HG02870 (cell line): Measurements from ENCODE around the gene FBXO11.
"Not testable (repeated sequence)": the region's sequence is repeated elsewhere in the genome, so short reads cannot be mapped to it uniquely, and the experiment has no call there.

Experiments used
- ATAC-seq: cut with Tn5 transposase; IDR thresholded peaks from one replicate; pipeline ENCODE4 v1.9.1; 2021; ENCODE audit warnings: mild to moderate bottlenecking, moderate library complexity; ENCODE audit not compliant: unreplicated experiment

The FBXO11 gene

GRCh38 chr2:47906157-47907038, at the start of gene FBXO11:
Gene FBXO11 (minus strand): TSS chr2:47906498. CDS start chr2:47905720, 778 bp downstream.
- peak; percentile 87 for ATAC-seq

DNA sequence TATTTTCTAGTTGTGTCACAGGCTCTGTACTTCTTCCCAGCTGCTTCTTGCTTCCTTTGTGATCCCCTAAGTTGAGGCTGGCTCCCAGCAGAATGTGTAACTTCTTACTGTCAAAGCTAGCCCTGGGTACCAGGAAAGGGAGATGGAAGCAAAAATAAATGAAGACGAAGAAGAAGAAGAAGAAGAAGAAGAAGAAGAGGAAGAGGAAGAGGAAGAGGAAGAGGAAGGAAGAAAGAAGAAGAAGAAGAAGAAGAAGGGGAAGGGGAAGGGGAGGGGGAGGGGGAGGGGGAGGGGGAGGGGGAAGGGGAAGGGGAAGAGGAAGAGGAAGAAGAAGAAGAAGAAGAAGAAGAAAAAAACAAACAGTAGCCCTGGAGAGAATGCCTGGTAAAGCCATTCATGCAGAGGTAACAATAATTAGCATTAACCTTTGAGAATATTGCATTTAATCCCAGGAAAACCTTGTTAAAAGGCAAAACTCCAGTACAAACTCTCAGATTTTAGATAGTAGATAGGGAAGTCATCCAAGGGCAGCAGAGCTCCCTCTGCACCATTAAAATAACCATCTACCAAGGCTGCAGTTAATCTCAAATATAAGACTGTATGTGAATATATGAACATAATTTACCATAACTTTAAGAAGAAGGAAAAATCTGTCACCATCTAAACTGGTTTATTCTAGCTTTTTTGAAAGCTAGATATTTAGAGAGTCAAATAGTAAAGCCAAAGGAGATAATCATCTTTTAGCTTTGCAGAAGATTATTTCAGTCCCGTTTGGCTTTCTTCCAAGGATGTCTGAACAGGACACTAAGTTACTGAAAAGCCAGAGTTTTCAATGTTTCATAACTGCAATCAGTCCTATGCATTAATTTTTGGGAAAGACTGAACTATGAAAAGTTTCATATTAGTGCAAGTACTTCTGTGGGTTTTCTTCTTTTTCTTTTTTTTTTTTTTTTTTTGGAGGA, 44.3 kb upstream of the FBXO11 start:
- no peak for ATAC-seq

DNA sequence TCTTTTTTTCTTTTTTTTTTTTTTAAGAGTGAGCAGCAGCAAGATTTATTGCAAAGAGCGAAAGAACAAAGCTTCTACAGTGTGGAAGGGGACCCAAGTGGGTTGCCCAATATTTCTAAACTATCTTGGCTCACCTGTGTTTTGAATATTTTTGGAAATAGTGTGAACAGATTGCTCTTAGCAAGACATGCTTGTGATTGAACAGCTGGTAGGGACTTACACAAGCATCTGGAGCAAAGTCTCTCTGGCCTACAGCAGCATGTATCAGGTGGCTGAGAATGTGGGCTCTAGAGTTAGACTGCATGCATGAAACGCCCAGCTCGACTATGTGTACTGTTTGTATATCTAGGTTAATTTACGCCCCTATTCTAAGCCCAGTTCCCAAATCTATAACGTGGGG, 40.3 kb upstream of the FBXO11 start:
- ATAC-seq = no peak

- ATAC-seq = no peak
Observed at GRCh38 chr2:47945046-47945781, 38.9 kb upstream of the FBXO11 start.

GRCh38 chr2:47941936-47942335, 35.6 kb upstream of the FBXO11 start:
- no peak for ATAC-seq

DNA sequence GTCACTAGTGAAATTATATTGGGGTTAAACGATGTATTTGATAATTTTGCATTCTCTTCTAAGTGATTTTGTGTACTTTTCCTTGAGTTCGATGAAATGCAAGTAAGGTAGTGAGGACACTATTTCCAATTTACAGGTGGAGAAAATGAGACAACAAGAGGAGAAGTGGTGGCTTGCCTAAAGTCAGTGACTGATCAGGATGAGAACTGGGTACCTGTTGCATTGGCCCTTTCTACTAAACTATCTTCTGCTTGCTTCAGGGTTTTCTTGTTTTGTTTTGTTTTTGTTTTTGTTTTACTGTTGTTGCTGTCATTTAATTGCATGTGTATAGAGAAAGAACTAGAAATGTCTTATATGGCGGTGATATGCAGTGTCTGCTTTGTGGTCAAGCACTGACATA, 31.4 kb upstream of the FBXO11 start:
- no peak for ATAC-seq

GRCh38 chr2:47935071-47935470, 28.8 kb upstream of the FBXO11 start:
- no peak for ATAC-seq

GRCh38 chr2:47918043-47918442, 11.7 kb upstream of the FBXO11 start:
- no peak for ATAC-seq

DNA sequence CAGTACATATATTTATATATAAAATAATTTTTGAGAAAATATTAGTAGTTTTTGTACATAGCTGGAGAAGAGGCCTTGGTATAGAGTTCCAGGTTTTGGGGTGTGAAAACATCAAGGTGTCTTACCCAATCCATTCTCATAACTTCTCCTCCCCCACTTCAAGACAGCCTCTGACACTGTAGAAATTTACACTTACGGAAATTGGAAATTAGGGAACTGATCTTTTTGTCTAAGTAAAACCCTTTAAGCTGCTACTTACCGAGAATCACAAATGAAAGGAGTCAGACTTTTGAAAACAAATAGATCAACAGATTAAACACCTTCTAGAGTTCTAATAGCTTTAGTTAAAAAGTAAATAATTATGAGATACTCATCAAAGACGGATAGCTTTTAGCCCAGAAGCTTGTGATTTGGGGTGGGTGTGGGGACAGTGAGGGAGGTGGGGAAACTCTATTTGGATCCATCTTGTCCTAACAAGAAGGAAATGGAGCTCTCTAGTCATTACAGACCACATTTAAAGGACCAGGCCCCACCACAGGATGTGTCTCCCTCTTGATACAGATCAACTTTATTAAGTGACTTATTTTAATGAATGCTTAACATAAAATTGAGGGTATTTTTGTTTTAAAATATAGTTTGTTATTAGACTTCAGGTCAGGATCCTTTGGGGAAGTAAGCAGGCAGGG, 11.1 kb upstream of the FBXO11 start:
- ATAC-seq = no peak

DNA sequence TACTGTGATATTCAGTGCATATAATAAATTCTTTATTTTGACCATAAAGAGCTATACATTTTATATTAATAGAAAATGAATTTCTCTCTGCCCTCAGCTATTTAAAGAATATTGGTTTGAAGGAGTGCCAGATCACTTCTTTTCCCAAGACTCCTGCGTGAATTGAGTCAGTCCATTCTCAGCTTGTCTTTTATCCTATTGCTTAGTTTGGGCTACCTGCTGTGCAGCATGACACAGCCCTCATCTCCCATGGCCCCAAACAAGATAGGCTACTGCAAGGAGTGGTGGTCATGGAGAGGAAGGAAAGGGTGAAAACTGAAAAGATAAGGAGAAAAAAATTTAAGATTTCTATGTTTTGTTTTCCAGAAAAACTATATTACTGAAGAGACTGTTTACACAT, 10.1 kb upstream of the FBXO11 start:
- no peak for ATAC-seq

GRCh38 chr2:47910662-47911061, 4.4 kb upstream of the FBXO11 start:
- not testable (repeated sequence) for ATAC-seq

DNA sequence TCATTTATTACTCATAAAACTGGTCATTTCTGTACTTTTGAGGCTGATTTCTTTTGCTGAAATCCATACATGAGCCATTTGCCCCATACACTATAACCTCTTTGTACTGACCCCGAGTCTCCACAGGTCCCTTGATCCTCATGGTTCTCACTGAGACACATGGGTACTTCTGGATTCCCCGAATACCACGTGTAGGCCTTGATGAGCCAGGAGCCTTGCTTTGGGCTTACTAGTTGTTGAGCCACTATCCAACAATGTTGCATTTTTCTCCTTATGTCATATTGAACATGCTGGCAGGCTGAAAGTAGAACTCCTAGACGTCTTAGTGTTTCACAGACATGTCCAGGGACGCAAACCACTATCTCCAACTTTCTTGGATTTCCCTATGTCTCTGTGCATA, 2.4 kb upstream of the FBXO11 start:
- ATAC-seq = no peak

GRCh38 chr2:47907039-47907781, 912 bp upstream of the FBXO11 start:
- no peak for ATAC-seq

GRCh38 chr2:47905386-47906156, 727 bp downstream of the FBXO11 start:
- peak; percentile 3 for ATAC-seq

- no peak for ATAC-seq
Observed at GRCh38 chr2:47903781-47904490, 2.4 kb downstream of the FBXO11 start.

DNA sequence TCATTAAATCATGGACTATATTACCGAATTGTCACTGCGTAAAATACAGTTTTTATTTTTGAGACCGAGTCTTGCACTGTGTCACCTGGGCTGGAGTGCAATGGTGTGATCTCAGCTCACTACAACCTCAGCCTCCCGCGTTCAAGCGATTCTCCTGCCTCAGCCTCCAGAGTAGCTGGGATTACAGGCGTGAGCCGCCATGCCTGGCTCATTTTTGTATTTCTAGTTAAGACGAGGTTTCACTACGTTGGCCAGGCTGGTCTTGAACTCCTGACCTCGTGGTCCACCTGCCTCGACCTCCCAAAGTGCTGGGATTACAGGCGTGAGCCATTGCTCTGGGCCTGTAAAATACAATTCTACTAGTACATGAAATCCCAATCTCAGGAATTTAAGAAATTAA, 4.4 kb downstream of the FBXO11 start:
- not testable (repeated sequence) for ATAC-seq

DNA sequence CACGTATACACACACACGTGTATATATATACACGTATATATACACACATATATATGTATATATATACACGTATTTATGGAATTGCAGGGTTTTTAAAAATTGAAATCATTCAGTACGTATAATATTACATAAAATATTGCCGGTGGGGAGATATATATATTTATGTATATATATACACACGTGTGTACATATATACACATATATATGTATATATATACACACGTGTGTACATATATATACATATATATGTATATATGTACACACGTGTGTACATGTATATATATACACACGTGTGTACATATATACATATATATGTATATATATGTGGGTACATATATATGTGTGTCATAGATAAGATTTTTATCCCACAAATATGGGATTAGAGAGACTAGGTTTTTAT, 5.4 kb downstream of the FBXO11 start:
- ATAC-seq = no peak
